HCT116 (cell line): ENCODE measurements around the gene INSIG2. TPM values are rescaled to one million over a fixed set of nuclear protein-coding genes. Genes with fewer than 3 reads are reported as not detected.

ENCODE experiments used
- ATAC-seq: fragments of 200-7000 bp; cut with Tn5 transposase; 2 replicates; pipeline ENCODE4 v1.9.1; 2020; ENCODE audit warnings: mild to moderate bottlenecking, moderate library complexity
- BruUV-seq: library from RNA; stranded (reverse); fragments of 400-500 nt; replicated peaks from 2 replicates; lab custom pipeline; 2021; lab: Mats Ljungman, UMichigan
- CTCF ChIA-PET: fragments of 300-600 bp; sonication (Branson Sonifier 250); formaldehyde crosslinking; loops from one replicate; lab custom pipeline; 2021; ENCODE audit warnings: antibody characterized with exemption; lab: Charles Lee
- POLR2A ChIA-PET: fragments of 300-600, 350-600 bp; sonication (Branson Sonifier 250); formaldehyde crosslinking; loops from one replicate; lab custom pipeline; 2021; ENCODE audit warnings: antibody characterized with exemption; lab: Charles Lee
- RAD21 ChIA-PET, 2 experiments: fragments of 300-600 bp; sonication (Branson Sonifier 250); formaldehyde crosslinking; loops; one replicate each; lab custom pipeline; 2023; ENCODE audit warnings: low total read pairs in 2 of 2; ENCODE audit not compliant: uncharacterized antibody in 2 of 2, unreplicated experiment in 2 of 2, low non-redundant PET in 1 of 2; lab: Charles Lee
- DNase-seq: peaks from one replicate; pipeline ENCODE4 v3.0.0-alpha.2; 2010; ENCODE audit warnings: low read depth, low spot score
- H2AFZ ChIP-seq: fragments of 200-600 bp; shearing (Covaris generic), sonication (generic); 2 replicates; pipeline ENCODE4 v1.6.1; 2017; ENCODE audit warnings: low read depth, mixed run types, mixed read lengths, antibody characterized with exemption, low read length; ENCODE audit not compliant: poor library complexity, severe bottlenecking
- H3K27ac ChIP-seq: 2 replicates; pipeline ENCODE4 v1.5.1; 2012; ENCODE audit warnings: low read depth, low read length
- H3K27me3 ChIP-seq: fragments of 200-600 bp; sonication (generic); 2 replicates; pipeline ENCODE4 v1.6.1; 2016; ENCODE audit warnings: mixed run types, low read length, mixed read lengths; ENCODE audit not compliant: insufficient read depth
- H3K36me3 ChIP-seq, 2 experiments: fragments of 200-500 bp in 1 of 2; fragments of 200-600 bp in 1 of 2; sonication (Bioruptor generic) in 1 of 2; sonication (generic) in 1 of 2; 2 replicates each; pipeline versions ENCODE4 v1.5.1 to v1.6.1; 2014 to 2016; ENCODE audit warnings: low read length in 2 of 2, inconsistent platforms in 1 of 2, mixed read lengths in 1 of 2, mixed run types in 1 of 2; ENCODE audit not compliant: insufficient read depth in 2 of 2, control insufficient read depth in 1 of 2
- H3K4me1 ChIP-seq, 2 experiments: fragments of 200-600 bp in 1 of 2; sonication (generic) in 1 of 2; 2 replicates each; pipeline versions ENCODE4 v1.5.1 to v1.6.1; 2012 to 2017; ENCODE audit warnings: low read length in 2 of 2, inconsistent platforms in 1 of 2, mild to moderate bottlenecking in 1 of 2, mixed read lengths in 1 of 2, mixed run types in 1 of 2, moderate library complexity in 1 of 2; ENCODE audit not compliant: insufficient read depth in 2 of 2, control insufficient read depth in 1 of 2
- H3K4me2 ChIP-seq: fragments of 200-600 bp; sonication (generic); 2 replicates; pipeline ENCODE4 v1.6.1; 2017; ENCODE audit warnings: mixed run types, low read length, mixed read lengths
- H3K4me3 ChIP-seq, 2 experiments: fragments of 200-600 bp in 1 of 2; sonication (generic) in 1 of 2; replicated peaks in 1 of 2; 2 replicates each; pipeline ENCODE4 v1.5.1; 2011 to 2016; ENCODE audit warnings: low read length in 2 of 2, control low read depth in 1 of 2, low read depth in 1 of 2, mild to moderate bottlenecking in 1 of 2, mixed read lengths in 1 of 2, mixed run types in 1 of 2
- H3K79me2 ChIP-seq: fragments of 200-600 bp; sonication (generic); 2 replicates; pipeline ENCODE4 v1.6.1; 2017; ENCODE audit warnings: mild to moderate bottlenecking, mixed run types, low read length, moderate library complexity, mixed read lengths; ENCODE audit not compliant: insufficient read depth
- H3K9ac ChIP-seq: fragments of 200-600 bp; sonication (generic); 2 replicates; pipeline ENCODE4 v1.6.1; 2016; ENCODE audit warnings: low read length, mixed read lengths
- H3K9me2 ChIP-seq: fragments of 200-600 bp; sonication (generic), shearing (Covaris generic); 2 replicates; pipeline ENCODE4 v1.6.1; 2017; ENCODE audit warnings: mixed run types, mild to moderate bottlenecking, moderate library complexity; ENCODE audit not compliant: insufficient read depth
- H3K9me3 ChIP-seq, 2 experiments: fragments of 200-500 bp in 1 of 2; fragments of 200-600 bp in 1 of 2; sonication (Bioruptor generic) in 1 of 2; sonication (generic) in 1 of 2; 2 replicates each; pipeline ENCODE4 v1.6.1; 2014 to 2017; ENCODE audit warnings: low read length in 2 of 2, mixed read lengths in 2 of 2, inconsistent platforms in 1 of 2, low read depth in 1 of 2, mild to moderate bottlenecking in 1 of 2, mixed run types in 1 of 2, moderate library complexity in 1 of 2; ENCODE audit not compliant: control insufficient read depth in 1 of 2, insufficient read depth in 1 of 2
- H4K20me1 ChIP-seq: fragments of 200-600 bp; sonication (generic), shearing (Covaris generic); 2 replicates; pipeline ENCODE4 v1.6.1; 2017; ENCODE audit warnings: mixed run types, mild to moderate bottlenecking, moderate library complexity; ENCODE audit not compliant: insufficient read depth
- CBX3 ChIP-seq: IDR thresholded peaks from 2 replicates; pipeline ENCODE4 v1.6.1; 2012; ENCODE audit warnings: low read depth
- CEBPB ChIP-seq: IDR thresholded peaks from 2 replicates; pipeline ENCODE4 v1.6.1; 2012; ENCODE audit warnings: low read depth
- CTCF ChIP-seq, 3 experiments: fragments of 200-600 bp in 1 of 3; sonication (generic) in 1 of 3; IDR thresholded peaks in 2 of 3; conservative IDR thresholded peaks in 1 of 3; 2 replicates each; pipeline ENCODE4 v1.5.1; 2012 to 2017; ENCODE audit warnings: low read depth in 2 of 3, low read length in 2 of 3, antibody characterized with exemption in 1 of 3, borderline replicate concordance in 1 of 3, control low read depth in 1 of 3, mild to moderate bottlenecking in 1 of 3, mixed read lengths in 1 of 3, mixed run types in 1 of 3, moderate library complexity in 1 of 3; ENCODE audit not compliant: insufficient read depth in 1 of 3
- EZH2 ChIP-seq: fragments of 200-600 bp; sonication (generic); IDR thresholded peaks from 2 replicates; pipeline ENCODE4 v1.6.1; 2017; ENCODE audit warnings: antibody characterized with exemption, mixed run types
- EZH2phosphoT487 ChIP-seq: fragments of 200-600 bp; IDR thresholded peaks from 2 replicates; pipeline ENCODE4 v1.6.1; 2018; ENCODE audit warnings: antibody characterized with exemption, borderline replicate concordance
- FOSL1 ChIP-seq: IDR thresholded peaks from 2 replicates; pipeline ENCODE4 v1.6.1; 2012; ENCODE audit warnings: low read depth
- MAX ChIP-seq: IDR thresholded peaks from 2 replicates; pipeline ENCODE4 v1.6.1; 2012
- POLR2A ChIP-seq: IDR thresholded peaks from 2 replicates; pipeline ENCODE4 v1.7.0; 2011; ENCODE audit warnings: borderline replicate concordance; ENCODE audit not compliant: insufficient read depth, insufficient read length; ENCODE audit errors: extremely low read depth
- POLR2AphosphoS5 ChIP-seq: IDR thresholded peaks from 2 replicates; pipeline ENCODE4 v1.6.1; 2011; ENCODE audit warnings: mild to moderate bottlenecking, low read depth, low read length, moderate library complexity
- RAD21 ChIP-seq: IDR thresholded peaks from 2 replicates; pipeline ENCODE4 v1.6.1; 2012; ENCODE audit warnings: low read depth, mild to moderate bottlenecking
- SIN3A ChIP-seq: IDR thresholded peaks from 2 replicates; pipeline ENCODE4 v1.6.1; 2012; ENCODE audit warnings: low read depth
- SP1 ChIP-seq: IDR thresholded peaks from 2 replicates; pipeline ENCODE4 v1.6.1; 2012; ENCODE audit warnings: low read depth
- SRF ChIP-seq: IDR thresholded peaks from 2 replicates; pipeline ENCODE4 v1.6.1; 2012; ENCODE audit warnings: low read depth
- TCF7L2 ChIP-seq: IDR thresholded peaks from 2 replicates; pipeline ENCODE4 v1.7.0; 2011; ENCODE audit warnings: borderline replicate concordance, inconsistent platforms; ENCODE audit not compliant: insufficient read depth, insufficient read length; ENCODE audit errors: extremely low read depth
- YY1 ChIP-seq: IDR thresholded peaks from 2 replicates; pipeline ENCODE4 v1.6.1; 2011; ENCODE audit warnings: low read length, low read depth, moderate library complexity, mild to moderate bottlenecking; ENCODE audit not compliant: insufficient replicate concordance; ENCODE audit errors: extremely low read depth
- ZBTB33 ChIP-seq: IDR thresholded peaks from 2 replicates; pipeline ENCODE4 v1.6.1; 2011; ENCODE audit warnings: mild to moderate bottlenecking, low read length, moderate library complexity; ENCODE audit not compliant: insufficient replicate concordance; ENCODE audit errors: extremely low read depth
- ZNF274 ChIP-seq: fragments of 200-500 bp; sonication (Bioruptor generic); IDR thresholded peaks from 2 replicates; pipeline ENCODE4 v1.6.1; 2014; ENCODE audit warnings: mild to moderate bottlenecking, low read depth, low read length, inconsistent platforms
- intact Hi-C: fragments of 100-400 bp; cut with micrococcal nuclease; formaldehyde crosslinking; loops from 2 replicates; pipeline ENCODE4 v1.10.0; 2022
- total RNA-seq: library from RNA; stranded (reverse); gene quantifications from one replicate; pipeline ENCODE4 v1.2.1, GENCODE V29; 2021; ENCODE audit not compliant: unreplicated experiment

Gene INSIG2
- total RNA-seq, 1 experiment from 2014 or later = 21.8 TPM

- TF ChIP-seq RAD21 = no peak
- TF ChIP-seq CTCF (IDR thresholded peaks at IDR 0.05 in 2 of 3, conservative IDR thresholded peaks at IDR 0.05 in 1 of 3; ENCODE audit: borderline replicate concordance in 1 of 3, insufficient read depth in 1 of 3, low read depth in 2 of 3, low read length in 2 of 3) = 0 out of 6 replicates have a peak, but pooled peaks of 1 of the 3 experiments have one; percentile 15
- TF ChIP-seq CBX3 = no peak
- TF ChIP-seq CEBPB = no peak
- no peak for TF ChIP-seq EZH2
Measured at GRCh38 chr2:118088051-118089024, at the start of gene INSIG2 (continued).

- Histone ChIP-seq H3K9me3 (no peaks in the 10 kb centered on the region), H4K20me1 (no peaks in the 10 kb centered on the region), H2AFZ (no peak overlapping the region), H3K4me1 (no peaks in the 10 kb centered on the region), H3K4me3 (no peak overlapping the region), H3K36me3 (no peaks in the 10 kb centered on the region), H3K27me3 (no peaks in the 10 kb centered on the region), H3K4me2 (no peak overlapping the region), H3K27ac (no peak overlapping the region), H3K9ac (no peak overlapping the region), H3K79me2 (no peaks in the 10 kb centered on the region), H3K9me2 (no peaks in the 10 kb centered on the region)
- DNase-seq = no peak
- no TSS peak for BruUV-seq
- POLR2A ChIA-PET = no interaction called here
- intact Hi-C loops = loop anchor here (10.0 kb wide), 1 partner anchor 614 kb away; no protein-coding TSS in a partner anchor
- RAD21 ChIA-PET = no interaction called here
- ATAC-seq = no peak
- CTCF ChIA-PET = interaction anchor here (1.3 kb wide), 1 partner anchor 8 kb away, joined by 3 read pairs; no protein-coding TSS in a partner anchor
- no peak for TF ChIP-seq POLR2A
- no peak for TF ChIP-seq EZH2phosphoT487
- TF ChIP-seq RAD21 = no peak
- no peak for TF ChIP-seq SP1
- no peak for TF ChIP-seq POLR2AphosphoS5
- no peak for TF ChIP-seq ZBTB33
- TF ChIP-seq TCF7L2 = no peak
- TF ChIP-seq YY1 = no peak
- no peak for TF ChIP-seq SIN3A
- TF ChIP-seq ZNF274 = no peak
- TF ChIP-seq SRF = no peak
- TF ChIP-seq FOSL1 = no peak
- TF ChIP-seq MAX = no peak
- TF ChIP-seq CBX3 = no peak
Measured at GRCh38 chr2:118040891-118041290, 47.4 kb upstream of the INSIG2 start.
